HCT116 (cell line): ENCODE results near the gene APP. TPM values are rescaled to one million over a fixed set of nuclear protein-coding genes. Genes with fewer than 3 reads are reported as not detected.

Experiments used
- ATAC-seq: fragments of 200-7000 bp; cut with Tn5 transposase; 2 replicates; pipeline ENCODE4 v1.9.1; 2020; ENCODE audit warnings: mild to moderate bottlenecking, moderate library complexity
- BruUV-seq: library from RNA; stranded (reverse); fragments of 400-500 nt; replicated peaks from 2 replicates; lab custom pipeline; 2021; lab: Mats Ljungman, UMichigan
- CTCF ChIA-PET: fragments of 300-600 bp; sonication (Branson Sonifier 250); formaldehyde crosslinking; loops from one replicate; lab custom pipeline; 2021; ENCODE audit warnings: antibody characterized with exemption; lab: Charles Lee
- POLR2A ChIA-PET: fragments of 300-600, 350-600 bp; sonication (Branson Sonifier 250); formaldehyde crosslinking; loops from one replicate; lab custom pipeline; 2021; ENCODE audit warnings: antibody characterized with exemption; lab: Charles Lee
- RAD21 ChIA-PET, 2 experiments: fragments of 300-600 bp; sonication (Branson Sonifier 250); formaldehyde crosslinking; loops; one replicate each; lab custom pipeline; 2023; ENCODE audit warnings: low total read pairs in 2 of 2; ENCODE audit not compliant: uncharacterized antibody in 2 of 2, unreplicated experiment in 2 of 2, low non-redundant PET in 1 of 2; lab: Charles Lee
- DNase-seq: peaks from one replicate; pipeline ENCODE4 v3.0.0-alpha.2; 2010; ENCODE audit warnings: low read depth, low spot score
- H2AFZ ChIP-seq: fragments of 200-600 bp; shearing (Covaris generic), sonication (generic); 2 replicates; pipeline ENCODE4 v1.6.1; 2017; ENCODE audit warnings: low read depth, mixed run types, mixed read lengths, antibody characterized with exemption, low read length; ENCODE audit not compliant: poor library complexity, severe bottlenecking
- H3K27ac ChIP-seq: 2 replicates; pipeline ENCODE4 v1.5.1; 2012; ENCODE audit warnings: low read depth, low read length
- H3K27me3 ChIP-seq: fragments of 200-600 bp; sonication (generic); 2 replicates; pipeline ENCODE4 v1.6.1; 2016; ENCODE audit warnings: mixed run types, low read length, mixed read lengths; ENCODE audit not compliant: insufficient read depth
- H3K36me3 ChIP-seq, 2 experiments: fragments of 200-500 bp in 1 of 2; fragments of 200-600 bp in 1 of 2; sonication (Bioruptor generic) in 1 of 2; sonication (generic) in 1 of 2; 2 replicates each; pipeline versions ENCODE4 v1.5.1 to v1.6.1; 2014 to 2016; ENCODE audit warnings: low read length in 2 of 2, inconsistent platforms in 1 of 2, mixed read lengths in 1 of 2, mixed run types in 1 of 2; ENCODE audit not compliant: insufficient read depth in 2 of 2, control insufficient read depth in 1 of 2
- H3K4me1 ChIP-seq, 2 experiments: fragments of 200-600 bp in 1 of 2; sonication (generic) in 1 of 2; 2 replicates each; pipeline versions ENCODE4 v1.5.1 to v1.6.1; 2012 to 2017; ENCODE audit warnings: low read length in 2 of 2, inconsistent platforms in 1 of 2, mild to moderate bottlenecking in 1 of 2, mixed read lengths in 1 of 2, mixed run types in 1 of 2, moderate library complexity in 1 of 2; ENCODE audit not compliant: insufficient read depth in 2 of 2, control insufficient read depth in 1 of 2
- H3K4me2 ChIP-seq: fragments of 200-600 bp; sonication (generic); 2 replicates; pipeline ENCODE4 v1.6.1; 2017; ENCODE audit warnings: mixed run types, low read length, mixed read lengths
- H3K4me3 ChIP-seq, 2 experiments: fragments of 200-600 bp in 1 of 2; sonication (generic) in 1 of 2; replicated peaks in 1 of 2; 2 replicates each; pipeline ENCODE4 v1.5.1; 2011 to 2016; ENCODE audit warnings: low read length in 2 of 2, control low read depth in 1 of 2, low read depth in 1 of 2, mild to moderate bottlenecking in 1 of 2, mixed read lengths in 1 of 2, mixed run types in 1 of 2
- H3K79me2 ChIP-seq: fragments of 200-600 bp; sonication (generic); 2 replicates; pipeline ENCODE4 v1.6.1; 2017; ENCODE audit warnings: mild to moderate bottlenecking, mixed run types, low read length, moderate library complexity, mixed read lengths; ENCODE audit not compliant: insufficient read depth
- H3K9ac ChIP-seq: fragments of 200-600 bp; sonication (generic); 2 replicates; pipeline ENCODE4 v1.6.1; 2016; ENCODE audit warnings: low read length, mixed read lengths
- H3K9me2 ChIP-seq: fragments of 200-600 bp; sonication (generic), shearing (Covaris generic); 2 replicates; pipeline ENCODE4 v1.6.1; 2017; ENCODE audit warnings: mixed run types, mild to moderate bottlenecking, moderate library complexity; ENCODE audit not compliant: insufficient read depth
- H3K9me3 ChIP-seq, 2 experiments: fragments of 200-500 bp in 1 of 2; fragments of 200-600 bp in 1 of 2; sonication (Bioruptor generic) in 1 of 2; sonication (generic) in 1 of 2; 2 replicates each; pipeline ENCODE4 v1.6.1; 2014 to 2017; ENCODE audit warnings: low read length in 2 of 2, mixed read lengths in 2 of 2, inconsistent platforms in 1 of 2, low read depth in 1 of 2, mild to moderate bottlenecking in 1 of 2, mixed run types in 1 of 2, moderate library complexity in 1 of 2; ENCODE audit not compliant: control insufficient read depth in 1 of 2, insufficient read depth in 1 of 2
- H4K20me1 ChIP-seq: fragments of 200-600 bp; sonication (generic), shearing (Covaris generic); 2 replicates; pipeline ENCODE4 v1.6.1; 2017; ENCODE audit warnings: mixed run types, mild to moderate bottlenecking, moderate library complexity; ENCODE audit not compliant: insufficient read depth
- ATF3 ChIP-seq: IDR thresholded peaks from 2 replicates; pipeline ENCODE4 v1.6.1; 2012
- CEBPB ChIP-seq: IDR thresholded peaks from 2 replicates; pipeline ENCODE4 v1.6.1; 2012; ENCODE audit warnings: low read depth
- CTCF ChIP-seq, 3 experiments: fragments of 200-600 bp in 1 of 3; sonication (generic) in 1 of 3; IDR thresholded peaks in 2 of 3; conservative IDR thresholded peaks in 1 of 3; 2 replicates each; pipeline ENCODE4 v1.5.1; 2012 to 2017; ENCODE audit warnings: low read depth in 2 of 3, low read length in 2 of 3, antibody characterized with exemption in 1 of 3, borderline replicate concordance in 1 of 3, control low read depth in 1 of 3, mild to moderate bottlenecking in 1 of 3, mixed read lengths in 1 of 3, mixed run types in 1 of 3, moderate library complexity in 1 of 3; ENCODE audit not compliant: insufficient read depth in 1 of 3
- ELF1 ChIP-seq: IDR thresholded peaks from 2 replicates; pipeline ENCODE4 v1.6.1; 2012; ENCODE audit warnings: low read depth, borderline replicate concordance
- EZH2phosphoT487 ChIP-seq: fragments of 200-600 bp; IDR thresholded peaks from 2 replicates; pipeline ENCODE4 v1.6.1; 2018; ENCODE audit warnings: antibody characterized with exemption, borderline replicate concordance
- FOSL1 ChIP-seq: IDR thresholded peaks from 2 replicates; pipeline ENCODE4 v1.6.1; 2012; ENCODE audit warnings: low read depth
- JUND ChIP-seq: IDR thresholded peaks from 2 replicates; pipeline ENCODE4 v1.6.1; 2012
- MAX ChIP-seq: IDR thresholded peaks from 2 replicates; pipeline ENCODE4 v1.6.1; 2012
- POLR2A ChIP-seq: IDR thresholded peaks from 2 replicates; pipeline ENCODE4 v1.7.0; 2011; ENCODE audit warnings: borderline replicate concordance; ENCODE audit not compliant: insufficient read depth, insufficient read length; ENCODE audit errors: extremely low read depth
- POLR2AphosphoS5 ChIP-seq: IDR thresholded peaks from 2 replicates; pipeline ENCODE4 v1.6.1; 2011; ENCODE audit warnings: mild to moderate bottlenecking, low read depth, low read length, moderate library complexity
- SP1 ChIP-seq: IDR thresholded peaks from 2 replicates; pipeline ENCODE4 v1.6.1; 2012; ENCODE audit warnings: low read depth
- SRF ChIP-seq: IDR thresholded peaks from 2 replicates; pipeline ENCODE4 v1.6.1; 2012; ENCODE audit warnings: low read depth
- YY1 ChIP-seq: IDR thresholded peaks from 2 replicates; pipeline ENCODE4 v1.6.1; 2011; ENCODE audit warnings: low read length, low read depth, moderate library complexity, mild to moderate bottlenecking; ENCODE audit not compliant: insufficient replicate concordance; ENCODE audit errors: extremely low read depth
- intact Hi-C: fragments of 100-400 bp; cut with micrococcal nuclease; formaldehyde crosslinking; loops from 2 replicates; pipeline ENCODE4 v1.10.0; 2022
- total RNA-seq: library from RNA; stranded (reverse); gene quantifications from one replicate; pipeline ENCODE4 v1.2.1, GENCODE V29; 2021; ENCODE audit not compliant: unreplicated experiment
- TF ChIP-seq, protein P1 (sequence below): IDR thresholded peaks from 2 replicates; pipeline ENCODE4 v1.6.1; 2012; ENCODE audit warnings: low read depth

The APP gene
- total RNA-seq, 1 experiment from 2014 or later, result 267 TPM

- TF ChIP-seq, protein P1, sequence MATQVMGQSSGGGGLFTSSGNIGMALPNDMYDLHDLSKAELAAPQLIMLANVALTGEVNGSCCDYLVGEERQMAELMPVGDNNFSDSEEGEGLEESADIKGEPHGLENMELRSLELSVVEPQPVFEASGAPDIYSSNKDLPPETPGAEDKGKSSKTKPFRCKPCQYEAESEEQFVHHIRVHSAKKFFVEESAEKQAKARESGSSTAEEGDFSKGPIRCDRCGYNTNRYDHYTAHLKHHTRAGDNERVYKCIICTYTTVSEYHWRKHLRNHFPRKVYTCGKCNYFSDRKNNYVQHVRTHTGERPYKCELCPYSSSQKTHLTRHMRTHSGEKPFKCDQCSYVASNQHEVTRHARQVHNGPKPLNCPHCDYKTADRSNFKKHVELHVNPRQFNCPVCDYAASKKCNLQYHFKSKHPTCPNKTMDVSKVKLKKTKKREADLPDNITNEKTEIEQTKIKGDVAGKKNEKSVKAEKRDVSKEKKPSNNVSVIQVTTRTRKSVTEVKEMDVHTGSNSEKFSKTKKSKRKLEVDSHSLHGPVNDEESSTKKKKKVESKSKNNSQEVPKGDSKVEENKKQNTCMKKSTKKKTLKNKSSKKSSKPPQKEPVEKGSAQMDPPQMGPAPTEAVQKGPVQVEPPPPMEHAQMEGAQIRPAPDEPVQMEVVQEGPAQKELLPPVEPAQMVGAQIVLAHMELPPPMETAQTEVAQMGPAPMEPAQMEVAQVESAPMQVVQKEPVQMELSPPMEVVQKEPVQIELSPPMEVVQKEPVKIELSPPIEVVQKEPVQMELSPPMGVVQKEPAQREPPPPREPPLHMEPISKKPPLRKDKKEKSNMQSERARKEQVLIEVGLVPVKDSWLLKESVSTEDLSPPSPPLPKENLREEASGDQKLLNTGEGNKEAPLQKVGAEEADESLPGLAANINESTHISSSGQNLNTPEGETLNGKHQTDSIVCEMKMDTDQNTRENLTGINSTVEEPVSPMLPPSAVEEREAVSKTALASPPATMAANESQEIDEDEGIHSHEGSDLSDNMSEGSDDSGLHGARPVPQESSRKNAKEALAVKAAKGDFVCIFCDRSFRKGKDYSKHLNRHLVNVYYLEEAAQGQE, result no peak
Observed at GRCh38 chr21:25879203-25879602, 291.4 kb downstream of the APP start (continued).

DNA sequence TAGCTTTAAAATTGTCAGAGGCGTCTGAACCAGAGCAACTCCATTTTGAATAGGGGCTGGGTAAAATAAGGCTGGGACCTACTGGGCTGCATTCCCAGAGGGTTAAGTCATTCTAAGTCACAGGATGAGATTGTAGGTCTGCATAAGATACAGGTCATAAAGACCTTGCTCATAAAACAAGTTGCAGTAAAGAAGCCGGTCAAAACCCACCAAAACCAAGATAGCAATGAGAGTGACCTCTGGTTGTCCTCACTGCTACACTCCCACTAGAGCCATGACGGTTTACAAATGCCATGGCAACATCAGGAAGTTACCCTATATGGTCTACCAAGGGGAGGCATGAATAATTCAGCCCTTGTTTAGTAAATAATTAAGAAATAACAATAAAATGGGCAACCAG, 292.2 kb downstream of the APP start:
- BruUV-seq, result no TSS peak
- Histone ChIP-seq H3K36me3 (peaks cover 5 to 7% of the 10 kb centered on the region in 2 experiments; a peak in 3 of 4 replicates), H3K27me3 (no peaks in the 10 kb centered on the region), H4K20me1 (no peaks in the 10 kb centered on the region), H3K27ac (no peak overlapping the region), H3K9me2 (no peaks in the 10 kb centered on the region), H3K9ac (no peak overlapping the region), H3K79me2 (no peaks in the 10 kb centered on the region), H3K4me3 (no peak overlapping the region), H3K9me3 (no peaks in the 10 kb centered on the region), H3K4me2 (no peak overlapping the region), H3K4me1 (no peaks in the 10 kb centered on the region), H2AFZ (no peak overlapping the region)
- no peak for ATAC-seq
- TF ChIP-seq EZH2phosphoT487, result no peak
- TF ChIP-seq SRF, result no peak
- no peak for TF ChIP-seq FOSL1
- no peak for TF ChIP-seq SP1
- TF ChIP-seq JUND, result no peak
- no peak for TF ChIP-seq CEBPB
- no peak for TF ChIP-seq YY1
- TF ChIP-seq ATF3, result no peak
- TF ChIP-seq MAX, result no peak
- TF ChIP-seq POLR2A, result no peak
- no peak for TF ChIP-seq ELF1
- no peak for TF ChIP-seq POLR2AphosphoS5
- TF ChIP-seq CTCF (IDR thresholded peaks at IDR 0.05 in 2 of 3, conservative IDR thresholded peaks at IDR 0.05 in 1 of 3; ENCODE audit: borderline replicate concordance in 1 of 3, insufficient read depth in 1 of 3, low read depth in 2 of 3, low read length in 2 of 3), result no peak
- CTCF ChIA-PET, result interaction anchor here (1.2 kb wide), 1 partner anchor 292 kb away, joined by 3 read pairs; the partner anchor contains the start of gene APP
- intact Hi-C loops, result no loop called here
- POLR2A ChIA-PET, result no interaction called here
- no peak for DNase-seq
- RAD21 ChIA-PET, result no interaction called here
